Dermis microvascular lymphatic vessel endothelial cell (primary cell): Measurements from ENCODE around the gene ACAP3. TPM values are rescaled to one million over a fixed set of nuclear protein-coding genes. Genes with fewer than 3 reads are reported as not detected.

ENCODE experiments used
- DNase-seq, 2 donors: peaks; one replicate each; pipeline versions ENCODE4 v3.0.0 to v3.0.0-alpha.2; 2010; ENCODE audit warnings: low read depth in 2 of 2
- total RNA-seq: library from RNA; depleted of rRNA; stranded (reverse); fragments of >200 nt; gene quantifications from 2 replicates; pipeline ENCODE4 v1.2.1, GENCODE V29; 2014

ACAP3 gene
- total RNA-seq, 1 donor from 2014 or later, result 11.8 TPM

- DNase-seq, result no peak
Observed at GRCh38 chr1:1286313-1287261, 21.1 kb downstream of the ACAP3 start.

GRCh38 chr1:1285611-1286311, 22.0 kb downstream of the ACAP3 start:
- no peak for DNase-seq

GRCh38 chr1:1285102-1285571, 22.6 kb downstream of the ACAP3 start:
- no peak for DNase-seq

- DNase-seq, result no peak
Observed at GRCh38 chr1:1284221-1285101, 23.3 kb downstream of the ACAP3 start.

- no peak for DNase-seq
Observed at GRCh38 chr1:1283821-1284220, 23.9 kb downstream of the ACAP3 start.

- peak in 1 of 2 donors; percentile 24 for DNase-seq
Observed at GRCh38 chr1:1282998-1283397, 24.7 kb downstream of the ACAP3 start.

- peak; percentile 30 to 67 for DNase-seq
Observed at GRCh38 chr1:1281533-1282321, 26.0 kb downstream of the ACAP3 start.

GRCh38 chr1:1280782-1281481, 26.8 kb downstream of the ACAP3 start:
- DNase-seq, result no peak

GRCh38 chr1:1279028-1279427, 28.7 kb downstream of the ACAP3 start:
- DNase-seq, result no peak

- DNase-seq, result no peak
Observed at GRCh38 chr1:1278620-1279019, 29.1 kb downstream of the ACAP3 start.

GRCh38 chr1:1275836-1276235, 31.9 kb downstream of the ACAP3 start:
- DNase-seq, result no peak

GRCh38 chr1:1274931-1275431, 32.7 kb downstream of the ACAP3 start:
- DNase-seq, result no peak

- no peak for DNase-seq
Observed at GRCh38 chr1:1274299-1274930, 33.3 kb downstream of the ACAP3 start.

- DNase-seq, result peak; percentile 80 to 96
Observed at GRCh38 chr1:1273512-1274298, 34.0 kb downstream of the ACAP3 start, which contains the start of gene UBE2J2. TSS of gene UBE2J2 (minus strand) at chr1:1273854. CDS start at chr1:1267992, 5,862 bp downstream.

- DNase-seq, result peak in 1 of 2 donors; percentile 39
Observed at GRCh38 chr1:1273209-1273511, 34.6 kb downstream of the ACAP3 start.

- DNase-seq, result peak in 1 of 2 donors; percentile 75
Observed at GRCh38 chr1:1272341-1273208, 35.2 kb downstream of the ACAP3 start.

GRCh38 chr1:1270813-1271212, 36.9 kb downstream of the ACAP3 start:
- DNase-seq, result no peak

GRCh38 chr1:1268284-1268682, 39.4 kb downstream of the ACAP3 start:
- DNase-seq, result no peak
